ENCODE results near the gene TDRD10. TPM values are rescaled to one million over a fixed set of nuclear protein-coding genes. Genes with fewer than 3 reads are reported as not detected.

TDRD10 gene
- total and polyA plus RNA-seq, 2 experiments from 2014 or later, result 0.29 TPM; not detected in 1

DNA sequence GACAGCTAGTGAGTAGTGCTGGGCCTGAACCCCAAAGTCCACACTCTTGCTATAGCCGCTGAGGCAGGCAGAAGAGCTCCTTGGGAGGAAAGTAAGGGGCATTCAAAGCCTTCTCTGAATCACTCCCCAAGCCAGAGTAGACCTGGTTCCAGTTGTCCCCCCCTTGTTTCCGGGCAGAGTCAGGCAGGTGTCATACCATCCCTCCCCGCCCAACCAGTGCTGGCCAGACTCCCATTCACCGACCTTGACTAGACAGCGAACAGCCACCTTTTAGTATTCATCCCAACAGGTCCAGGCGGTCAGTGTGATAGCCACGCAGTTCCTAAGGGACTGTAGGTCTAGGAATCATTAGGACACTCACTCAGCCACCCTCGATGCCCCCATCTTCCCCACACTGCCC lies 77.4 kb downstream of the TDRD10 start:
- no peaks in the 10 kb centered on the region for H3K27me3 ChIP-seq (ENCODE audit: insufficient read depth)
- no peak overlapping the region for H3K27ac Mint-ChIP-seq
- no peaks in the 10 kb centered on the region for H3K79me2 ChIP-seq (replicated peaks; ENCODE audit: insufficient read depth)
- no peaks in the 10 kb centered on the region for H3K9me3 Mint-ChIP-seq
- H3K36me3 ChIP-seq (ENCODE audit: insufficient read depth), result peaks cover 23% of the 10 kb centered on the region
- H3F3A ChIP-seq (replicated peaks; ENCODE audit: low read depth), result 0 out of 2 replicates have a peak, but pooled peaks cover 3% of the 10 kb centered on the region
- no peak overlapping the region for H3K4me3 Mint-ChIP-seq
- H2AFZ ChIP-seq, result no peak overlapping the region
- TF ChIP-seq CREB1 (CRISPR knock-in tag; IDR thresholded peaks at IDR 0.05; ENCODE audit: low read depth) (no peak), EZH2phosphoT487 (IDR thresholded peaks at IDR 0.05; ENCODE audit: unreplicated experiment) (no peak), CTCF (conservative IDR thresholded peaks at IDR 0.05; ENCODE audit: low read depth in 2 of 2) (no peak)
- TF ChIP-seq, protein P1, sequence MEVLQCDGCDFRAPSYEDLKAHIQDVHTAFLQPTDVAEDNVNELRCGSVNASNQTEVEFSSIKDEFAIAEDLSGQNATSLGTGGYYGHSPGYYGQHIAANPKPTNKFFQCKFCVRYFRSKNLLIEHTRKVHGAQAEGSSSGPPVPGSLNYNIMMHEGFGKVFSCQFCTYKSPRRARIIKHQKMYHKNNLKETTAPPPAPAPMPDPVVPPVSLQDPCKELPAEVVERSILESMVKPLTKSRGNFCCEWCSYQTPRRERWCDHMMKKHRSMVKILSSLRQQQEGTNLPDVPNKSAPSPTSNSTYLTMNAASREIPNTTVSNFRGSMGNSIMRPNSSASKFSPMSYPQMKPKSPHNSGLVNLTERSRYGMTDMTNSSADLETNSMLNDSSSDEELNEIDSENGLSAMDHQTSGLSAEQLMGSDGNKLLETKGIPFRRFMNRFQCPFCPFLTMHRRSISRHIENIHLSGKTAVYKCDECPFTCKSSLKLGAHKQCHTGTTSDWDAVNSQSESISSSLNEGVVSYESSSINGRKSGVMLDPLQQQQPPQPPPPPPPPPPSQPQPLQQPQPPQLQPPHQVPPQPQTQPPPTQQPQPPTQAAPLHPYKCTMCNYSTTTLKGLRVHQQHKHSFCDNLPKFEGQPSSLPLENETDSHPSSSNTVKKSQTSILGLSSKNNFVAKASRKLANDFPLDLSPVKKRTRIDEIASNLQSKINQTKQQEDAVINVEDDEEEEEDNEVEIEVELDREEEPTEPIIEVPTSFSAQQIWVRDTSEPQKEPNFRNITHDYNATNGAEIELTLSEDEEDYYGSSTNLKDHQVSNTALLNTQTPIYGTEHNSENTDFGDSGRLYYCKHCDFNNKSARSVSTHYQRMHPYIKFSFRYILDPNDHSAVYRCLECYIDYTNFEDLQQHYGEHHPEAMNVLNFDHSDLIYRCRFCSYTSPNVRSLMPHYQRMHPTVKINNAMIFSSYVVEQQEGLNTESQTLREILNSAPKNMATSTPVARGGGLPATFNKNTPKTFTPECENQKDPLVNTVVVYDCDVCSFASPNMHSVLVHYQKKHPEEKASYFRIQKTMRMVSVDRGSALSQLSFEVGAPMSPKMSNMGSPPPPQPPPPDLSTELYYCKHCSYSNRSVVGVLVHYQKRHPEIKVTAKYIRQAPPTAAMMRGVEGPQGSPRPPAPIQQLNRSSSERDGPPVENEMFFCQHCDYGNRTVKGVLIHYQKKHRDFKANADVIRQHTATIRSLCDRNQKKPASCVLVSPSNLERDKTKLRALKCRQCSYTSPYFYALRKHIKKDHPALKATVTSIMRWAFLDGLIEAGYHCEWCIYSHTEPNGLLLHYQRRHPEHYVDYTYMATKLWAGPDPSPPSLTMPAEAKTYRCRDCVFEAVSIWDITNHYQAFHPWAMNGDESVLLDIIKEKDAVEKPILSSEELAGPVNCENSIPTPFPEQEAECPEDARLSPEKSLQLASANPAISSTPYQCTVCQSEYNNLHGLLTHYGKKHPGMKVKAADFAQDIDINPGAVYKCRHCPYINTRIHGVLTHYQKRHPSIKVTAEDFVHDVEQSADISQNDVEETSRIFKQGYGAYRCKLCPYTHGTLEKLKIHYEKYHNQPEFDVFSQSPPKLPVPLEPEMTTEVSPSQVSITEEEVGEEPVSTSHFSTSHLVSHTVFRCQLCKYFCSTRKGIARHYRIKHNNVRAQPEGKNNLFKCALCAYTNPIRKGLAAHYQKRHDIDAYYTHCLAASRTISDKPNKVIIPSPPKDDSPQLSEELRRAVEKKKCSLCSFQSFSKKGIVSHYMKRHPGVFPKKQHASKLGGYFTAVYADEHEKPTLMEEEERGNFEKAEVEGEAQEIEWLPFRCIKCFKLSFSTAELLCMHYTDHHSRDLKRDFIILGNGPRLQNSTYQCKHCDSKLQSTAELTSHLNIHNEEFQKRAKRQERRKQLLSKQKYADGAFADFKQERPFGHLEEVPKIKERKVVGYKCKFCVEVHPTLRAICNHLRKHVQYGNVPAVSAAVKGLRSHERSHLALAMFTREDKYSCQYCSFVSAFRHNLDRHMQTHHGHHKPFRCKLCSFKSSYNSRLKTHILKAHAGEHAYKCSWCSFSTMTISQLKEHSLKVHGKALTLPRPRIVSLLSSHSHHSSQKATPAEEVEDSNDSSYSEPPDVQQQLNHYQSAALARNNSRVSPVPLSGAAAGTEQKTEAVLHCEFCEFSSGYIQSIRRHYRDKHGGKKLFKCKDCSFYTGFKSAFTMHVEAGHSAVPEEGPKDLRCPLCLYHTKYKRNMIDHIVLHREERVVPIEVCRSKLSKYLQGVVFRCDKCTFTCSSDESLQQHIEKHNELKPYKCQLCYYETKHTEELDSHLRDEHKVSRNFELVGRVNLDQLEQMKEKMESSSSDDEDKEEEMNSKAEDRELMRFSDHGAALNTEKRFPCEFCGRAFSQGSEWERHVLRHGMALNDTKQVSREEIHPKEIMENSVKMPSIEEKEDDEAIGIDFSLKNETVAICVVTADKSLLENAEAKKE (CRISPR knock-in tag; IDR thresholded peaks at IDR 0.05), result no peak
- peaks cover 12% of the 10 kb centered on the region; the same call in 1 of the 2 replicates for H4K20me1 ChIP-seq (replicated peaks; ENCODE audit: insufficient read depth)
- peaks cover 16% of the 10 kb centered on the region for H3K27me3 Mint-ChIP-seq (ENCODE audit: insufficient read depth, low read depth, poor library complexity)
- ATAC-seq (no peak), DNase-seq (ENCODE audit: low spot score) (no peak)
- peaks cover 64% of the 10 kb centered on the region for H3K36me3 Mint-ChIP-seq (ENCODE audit: low read depth)
- H3K4me3 ChIP-seq, result no peak overlapping the region
- H3K4me1 Mint-ChIP-seq, result peaks cover 12% of the 10 kb centered on the region
- no peak overlapping the region for H3K4me2 ChIP-seq
- H3K4me1 ChIP-seq (ENCODE audit: insufficient read depth), result no peaks in the 10 kb centered on the region
- H3K27ac ChIP-seq (ENCODE audit: low read depth), result no peak overlapping the region
- H3K9me2 ChIP-seq (ENCODE audit: insufficient read depth), result no peaks in the 10 kb centered on the region

Data from GM23338 (cell line).